Sigmoid colon (tissue), 4 donors: Measurements from ENCODE around the gene WFDC8.

ENCODE experiments used
- EP300 ChIP-seq, 4 donors: sonication (generic); formaldehyde crosslinking; IDR thresholded peaks; one replicate each; pipeline ENCODE4 v1.6.1; 2017; ENCODE audit warnings: antibody characterized with exemption in 4 of 4
- POLR2A ChIP-seq, 2 donors: fragments of 450-650 bp; IDR thresholded peaks; one replicate each; pipeline ENCODE4 v1.6.1; 2016; ENCODE audit warnings: antibody characterized with exemption in 2 of 2, mild to moderate bottlenecking in 2 of 2, moderate library complexity in 2 of 2
- POLR2AphosphoS5 ChIP-seq, 4 donors: sonication (generic); formaldehyde crosslinking; IDR thresholded peaks; one replicate each; pipeline ENCODE4 v1.6.1; 2017; ENCODE audit warnings: antibody characterized with exemption in 4 of 4
- TF ChIP-seq, protein P1 (sequence below), 4 experiments: fragments of 450-650 bp in 3 of 4; fragments of 200-600 bp in 1 of 4; IDR thresholded peaks; one replicate each; pipeline ENCODE4 v1.5.1; 2016 to 2019; ENCODE audit warnings: antibody characterized with exemption in 4 of 4, mild to moderate bottlenecking in 3 of 4, moderate library complexity in 2 of 4

DNA sequence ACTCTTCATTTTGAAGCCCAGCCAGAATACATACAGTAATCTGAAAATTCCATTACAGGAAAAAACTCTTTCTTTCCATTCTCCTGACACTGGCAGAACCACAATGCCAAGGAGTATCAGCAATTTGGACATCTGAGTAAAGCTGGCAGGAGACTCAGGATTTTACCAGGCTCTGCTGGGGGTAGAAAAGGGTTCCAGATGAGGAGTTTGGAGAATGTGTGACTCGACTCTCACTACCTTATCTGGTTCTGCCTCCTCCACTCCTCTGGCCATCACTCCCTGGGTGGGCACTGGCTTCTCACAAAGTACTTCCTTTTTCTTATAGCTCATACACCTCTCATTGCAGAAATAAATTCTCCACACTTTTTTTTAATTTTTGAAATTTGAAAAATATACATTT lies 10.6 kb upstream of the WFDC8 start:
- TF ChIP-seq, protein P1, sequence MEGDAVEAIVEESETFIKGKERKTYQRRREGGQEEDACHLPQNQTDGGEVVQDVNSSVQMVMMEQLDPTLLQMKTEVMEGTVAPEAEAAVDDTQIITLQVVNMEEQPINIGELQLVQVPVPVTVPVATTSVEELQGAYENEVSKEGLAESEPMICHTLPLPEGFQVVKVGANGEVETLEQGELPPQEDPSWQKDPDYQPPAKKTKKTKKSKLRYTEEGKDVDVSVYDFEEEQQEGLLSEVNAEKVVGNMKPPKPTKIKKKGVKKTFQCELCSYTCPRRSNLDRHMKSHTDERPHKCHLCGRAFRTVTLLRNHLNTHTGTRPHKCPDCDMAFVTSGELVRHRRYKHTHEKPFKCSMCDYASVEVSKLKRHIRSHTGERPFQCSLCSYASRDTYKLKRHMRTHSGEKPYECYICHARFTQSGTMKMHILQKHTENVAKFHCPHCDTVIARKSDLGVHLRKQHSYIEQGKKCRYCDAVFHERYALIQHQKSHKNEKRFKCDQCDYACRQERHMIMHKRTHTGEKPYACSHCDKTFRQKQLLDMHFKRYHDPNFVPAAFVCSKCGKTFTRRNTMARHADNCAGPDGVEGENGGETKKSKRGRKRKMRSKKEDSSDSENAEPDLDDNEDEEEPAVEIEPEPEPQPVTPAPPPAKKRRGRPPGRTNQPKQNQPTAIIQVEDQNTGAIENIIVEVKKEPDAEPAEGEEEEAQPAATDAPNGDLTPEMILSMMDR (IDR thresholded peaks at IDR 0.05), result no peak
- TF ChIP-seq POLR2AphosphoS5 (IDR thresholded peaks at IDR 0.05), result no peak
- no peak for TF ChIP-seq POLR2A (IDR thresholded peaks at IDR 0.05)
- no peak for TF ChIP-seq EP300 (IDR thresholded peaks at IDR 0.05)
